GM21526 (cell line): Measurements from ENCODE around the gene TMEM132C.
A peak's percentile ranks its signal among the peaks of the same experiment; 100 is the strongest.

ENCODE experiments used
- ATAC-seq: cut with Tn5 transposase; IDR thresholded peaks from one replicate; pipeline ENCODE4 v1.9.1; 2021; ENCODE audit warnings: moderate library complexity; ENCODE audit not compliant: unreplicated experiment, low FRiP score

TMEM132C gene

DNA sequence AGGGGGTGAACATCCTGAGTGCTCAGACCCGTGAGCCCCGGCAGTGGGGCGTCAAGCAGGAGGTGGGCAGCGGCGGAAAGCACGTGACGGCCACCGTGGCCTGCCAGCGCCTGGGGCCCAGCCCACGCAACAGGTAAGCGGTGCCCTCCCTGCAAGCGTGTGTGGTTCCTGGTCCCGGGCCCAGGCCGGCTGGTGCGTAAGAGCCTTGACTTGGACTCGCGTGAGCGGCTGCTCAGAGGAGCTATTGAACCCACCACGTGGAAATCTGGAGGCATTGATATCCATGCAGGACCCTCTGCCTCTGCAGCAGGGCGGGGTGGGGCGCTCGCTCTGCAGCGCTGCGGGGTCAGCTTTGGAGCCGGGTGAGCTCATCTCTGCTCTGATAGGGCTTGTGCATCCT, 277.0 kb downstream of the TMEM132C start:
- no peak for ATAC-seq

DNA sequence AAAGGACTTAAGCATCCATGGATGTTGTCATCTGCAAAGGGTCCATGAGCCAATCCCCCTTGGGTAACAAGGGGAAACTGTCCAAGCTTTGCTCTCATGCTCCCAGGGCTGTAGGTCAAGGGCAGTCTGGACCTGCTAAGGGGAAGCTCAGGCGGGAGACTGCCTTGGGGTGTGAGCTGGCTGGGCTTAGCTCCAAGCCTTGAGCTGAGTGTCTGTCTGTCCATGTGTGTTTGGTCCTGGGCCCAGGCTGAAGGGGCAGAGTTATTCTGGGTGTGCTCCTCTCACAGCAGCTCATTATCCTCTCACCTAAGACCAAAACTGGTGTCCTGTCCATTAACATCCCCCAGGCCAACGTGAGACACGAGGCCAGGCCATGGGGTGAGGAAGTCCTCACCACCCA, 282.0 kb downstream of the TMEM132C start:
- no peak for ATAC-seq

DNA sequence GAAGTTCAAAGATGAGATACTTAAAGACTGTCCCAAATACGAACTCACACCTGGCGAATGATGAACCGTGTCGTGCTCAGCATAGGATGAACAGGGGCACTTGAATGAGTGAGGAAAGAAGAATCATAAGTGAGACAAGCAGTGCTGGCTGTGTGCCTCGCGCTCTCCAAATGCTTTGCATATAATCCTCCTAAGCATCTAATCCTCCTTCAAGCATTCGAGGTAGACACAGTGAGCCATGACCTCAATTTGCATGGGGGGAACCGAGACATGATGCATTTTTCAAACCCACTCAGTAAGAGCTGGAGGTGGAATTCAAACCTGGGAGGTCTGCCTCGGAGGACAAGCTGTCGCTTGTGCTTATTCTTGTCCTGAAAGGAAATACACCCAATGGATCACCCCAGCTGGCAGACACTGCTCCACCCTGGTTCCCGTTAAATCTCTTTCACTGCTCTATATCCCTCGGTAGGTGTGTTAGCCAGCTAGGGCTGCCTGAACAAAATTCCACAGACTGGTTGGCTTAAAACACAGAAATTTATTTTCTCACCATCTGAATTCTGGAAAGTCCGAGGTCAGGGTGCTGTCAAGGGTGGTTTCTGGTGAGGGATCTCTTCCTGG, 282.7 kb downstream of the TMEM132C start:
- no peak for ATAC-seq

DNA sequence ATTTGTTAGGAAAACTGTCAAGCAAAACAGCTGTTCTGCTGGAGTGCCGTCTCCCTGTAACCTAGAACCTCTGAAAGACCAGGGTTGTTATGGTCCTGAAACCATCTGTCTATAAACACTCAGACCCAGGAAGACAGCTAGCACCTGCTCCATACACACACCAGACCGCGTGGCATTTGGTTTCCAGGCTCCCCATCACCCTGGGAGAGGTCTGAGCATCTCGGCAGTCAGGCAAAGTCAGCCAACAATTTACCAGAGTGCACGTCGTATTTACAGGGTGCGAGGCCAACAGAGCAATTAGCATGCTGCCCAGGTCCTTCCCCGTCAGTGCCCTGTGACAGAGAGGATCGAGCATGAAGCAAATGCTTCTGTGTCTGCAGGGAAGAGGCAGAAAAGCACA, 284.3 kb downstream of the TMEM132C start:
- no peak for ATAC-seq

DNA sequence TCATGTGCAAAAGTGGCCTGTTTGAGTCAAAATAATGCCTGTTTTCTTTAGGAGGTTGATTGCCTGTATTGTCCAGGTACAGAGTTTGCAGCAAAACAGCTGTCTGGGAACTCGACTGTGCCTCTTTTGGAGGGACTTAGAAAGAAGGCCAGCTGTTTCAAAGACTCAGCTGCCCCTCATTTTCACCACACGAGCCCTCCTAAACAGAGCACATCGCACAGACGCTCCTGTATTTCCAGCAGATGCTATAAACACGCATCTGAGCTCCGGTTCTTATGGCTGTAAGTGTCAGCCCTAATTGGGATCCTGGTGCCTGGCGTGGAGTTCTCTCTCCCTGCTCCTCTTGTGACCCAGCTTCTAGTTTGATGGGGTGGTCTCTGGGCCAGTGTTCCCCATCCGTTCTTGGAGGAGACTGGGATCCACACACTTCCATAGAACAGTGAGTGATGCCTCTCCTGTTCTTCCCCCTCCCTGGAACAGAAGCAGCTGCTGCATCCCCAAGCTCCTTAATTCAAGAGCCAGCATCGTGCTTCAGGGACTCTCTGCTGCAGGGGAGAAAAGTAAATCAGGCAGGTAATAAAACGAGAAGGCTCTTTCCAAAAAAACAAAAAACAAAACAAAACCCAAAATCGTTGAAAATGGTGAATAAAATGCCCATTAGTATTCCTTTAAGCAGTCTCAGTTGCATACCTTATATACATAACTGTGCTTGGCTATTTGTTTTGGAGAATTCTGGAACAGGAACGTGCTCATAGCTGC, 287.8 kb downstream of the TMEM132C start:
- ATAC-seq, result no peak

DNA sequence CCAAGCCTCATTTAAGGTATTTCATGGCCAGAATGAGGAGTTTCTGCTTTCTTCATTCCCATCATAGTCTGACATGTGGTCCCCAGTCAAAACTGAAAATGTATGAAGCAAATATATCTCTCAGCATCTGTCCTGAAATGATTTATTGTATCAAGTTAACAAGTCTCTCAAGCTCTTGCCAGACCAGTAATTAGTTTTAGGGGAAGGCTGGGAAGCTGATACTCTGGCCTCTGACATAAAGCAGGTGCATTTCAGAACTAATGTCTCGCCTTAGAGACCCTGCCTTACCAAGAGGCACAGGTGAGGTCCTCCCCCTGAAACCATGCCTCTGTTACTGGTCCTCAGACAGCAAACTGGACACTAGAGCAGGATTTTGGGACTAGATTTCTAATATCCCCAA, 290.3 kb downstream of the TMEM132C start:
- ATAC-seq, result no peak

DNA sequence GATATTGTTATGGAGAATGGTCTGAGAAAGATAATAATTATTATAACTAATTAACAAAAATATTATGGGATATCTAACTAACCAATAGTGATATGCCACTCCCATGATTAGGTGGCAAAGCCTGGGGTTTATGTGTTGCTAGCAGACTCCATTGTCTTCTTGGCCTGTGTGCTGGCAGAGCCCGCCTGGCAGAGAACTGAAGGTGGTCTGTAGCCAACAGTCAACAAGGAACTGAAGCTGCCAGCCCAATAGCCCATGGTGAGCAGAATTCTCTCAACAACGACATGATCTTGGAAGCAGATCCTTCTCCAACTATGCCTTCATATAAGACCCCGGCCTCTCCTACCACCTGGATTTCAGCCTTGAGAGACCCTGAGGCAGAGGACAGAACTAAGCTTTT, 298.0 kb downstream of the TMEM132C start:
- no peak for ATAC-seq

DNA sequence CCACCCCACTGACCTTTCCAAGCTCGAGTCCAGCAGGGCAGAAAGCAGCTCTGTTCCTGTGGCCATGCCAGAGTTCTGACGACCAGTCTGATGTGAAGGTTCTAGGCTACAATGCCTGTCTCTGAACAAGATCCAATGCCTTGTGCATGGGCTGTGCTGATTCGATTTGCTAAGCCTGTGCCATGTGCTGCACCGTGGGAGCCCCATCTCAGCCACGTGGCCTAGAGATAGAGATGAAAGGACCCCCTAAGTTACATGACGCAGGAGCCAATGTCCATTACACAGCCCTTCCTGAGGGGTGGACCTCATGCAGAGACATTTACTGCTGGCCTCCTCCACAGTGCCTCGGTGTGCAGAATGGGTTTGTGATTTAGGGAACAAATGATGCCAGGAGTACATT, 300.8 kb downstream of the TMEM132C start:
- ATAC-seq, result no peak

DNA sequence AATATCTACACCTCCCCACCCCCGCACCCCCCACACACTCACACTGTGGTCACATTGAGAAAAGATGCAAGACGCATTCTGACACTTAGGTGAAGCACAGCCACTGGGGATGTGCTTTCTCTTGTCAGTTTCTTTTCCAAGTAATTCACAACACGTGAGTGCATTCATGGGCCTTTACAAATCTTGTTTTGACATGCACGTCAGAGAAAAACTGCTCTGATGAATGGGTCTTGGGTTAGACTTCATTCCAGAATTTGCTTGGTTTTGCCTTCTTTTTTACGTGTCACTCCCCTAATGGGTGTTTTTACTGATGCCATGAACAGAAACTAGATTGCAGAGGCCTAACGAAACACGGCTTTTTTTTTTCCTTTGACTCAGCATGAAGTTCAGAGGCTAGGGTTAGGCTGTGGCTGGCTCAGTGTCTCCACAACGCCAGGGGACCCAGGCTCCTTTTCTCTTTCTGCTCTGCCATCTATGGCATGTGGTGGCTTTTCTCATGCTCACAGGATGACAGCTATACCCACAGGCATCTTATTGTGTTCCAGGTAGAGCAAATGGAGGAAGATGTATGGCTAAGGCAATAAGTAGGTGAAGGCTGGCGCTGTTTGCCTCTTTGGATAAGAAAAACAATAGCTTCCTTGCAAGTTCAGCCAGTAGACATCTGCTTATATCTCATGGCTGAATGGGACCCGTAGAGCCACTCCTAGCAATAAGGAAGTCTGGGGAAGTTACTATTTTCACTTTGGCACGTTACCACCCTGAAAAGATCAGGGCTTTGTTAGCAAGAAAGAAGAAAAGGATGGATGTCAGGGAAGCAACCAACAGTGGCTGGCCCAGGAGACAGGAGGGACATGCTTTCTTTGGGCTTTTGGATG, 303.5 kb downstream of the TMEM132C start:
- peak; percentile 74 for ATAC-seq

DNA sequence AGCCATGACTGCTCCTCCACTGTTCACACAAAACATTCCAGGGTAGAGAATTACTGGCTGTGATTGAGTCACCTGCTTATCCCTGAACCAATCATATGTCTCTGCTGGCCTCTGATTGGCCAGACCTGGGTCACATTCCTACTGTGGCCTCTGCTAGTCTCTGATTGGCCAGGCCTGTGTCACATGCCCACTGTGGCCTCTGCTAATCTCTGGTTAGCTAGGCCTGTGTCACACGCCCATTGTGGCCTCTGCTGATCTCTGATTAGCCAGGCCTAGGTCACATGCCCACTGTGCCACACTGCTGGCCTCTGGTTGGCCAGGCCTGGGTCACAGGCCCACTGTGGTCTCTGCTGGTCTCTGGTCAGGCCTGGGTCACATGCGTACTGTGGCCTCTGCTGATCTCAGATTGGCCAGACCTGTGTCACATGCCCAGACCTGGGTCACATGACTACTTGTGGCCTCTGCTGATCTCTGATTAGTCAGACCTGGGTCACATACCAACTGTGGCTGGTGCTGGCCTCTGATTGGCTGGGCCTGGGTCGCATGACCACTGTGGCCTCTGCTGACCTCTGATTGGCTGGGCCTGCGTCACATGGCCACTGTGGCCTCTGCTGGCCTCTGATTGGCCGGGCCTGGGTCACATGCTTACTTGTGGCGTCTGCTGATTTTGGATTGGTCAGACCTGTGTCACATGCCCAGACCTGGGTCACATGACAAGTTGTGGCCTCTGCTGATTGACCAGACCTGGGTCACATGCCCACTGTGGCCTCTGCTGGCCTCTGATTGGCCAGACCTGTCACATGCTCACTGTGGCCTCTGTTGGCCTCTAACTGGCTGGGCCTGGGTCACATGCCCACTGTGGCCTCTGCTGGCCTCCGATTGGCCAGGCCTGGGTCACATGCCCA, 305.2 kb downstream of the TMEM132C start:
- no peak for ATAC-seq

DNA sequence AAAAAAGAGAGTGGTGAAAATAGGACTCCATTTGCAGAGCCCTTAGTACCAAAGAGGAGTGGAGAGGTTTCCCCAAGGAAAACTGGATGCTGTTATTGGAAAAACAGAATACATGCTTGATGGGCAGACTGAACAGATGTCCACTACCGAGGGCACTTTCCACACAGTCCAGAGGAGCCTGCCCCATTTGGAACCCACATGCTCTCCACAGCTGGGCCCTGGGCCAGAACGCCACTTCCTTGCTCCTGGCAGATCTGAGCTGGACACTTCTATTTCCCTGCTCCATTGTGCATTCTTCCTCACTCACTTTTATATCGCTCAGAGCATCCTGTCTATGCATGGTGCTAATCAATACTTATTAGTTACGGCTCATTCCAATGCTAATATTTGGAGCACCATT, 306.9 kb downstream of the TMEM132C start:
- no peak for ATAC-seq

DNA sequence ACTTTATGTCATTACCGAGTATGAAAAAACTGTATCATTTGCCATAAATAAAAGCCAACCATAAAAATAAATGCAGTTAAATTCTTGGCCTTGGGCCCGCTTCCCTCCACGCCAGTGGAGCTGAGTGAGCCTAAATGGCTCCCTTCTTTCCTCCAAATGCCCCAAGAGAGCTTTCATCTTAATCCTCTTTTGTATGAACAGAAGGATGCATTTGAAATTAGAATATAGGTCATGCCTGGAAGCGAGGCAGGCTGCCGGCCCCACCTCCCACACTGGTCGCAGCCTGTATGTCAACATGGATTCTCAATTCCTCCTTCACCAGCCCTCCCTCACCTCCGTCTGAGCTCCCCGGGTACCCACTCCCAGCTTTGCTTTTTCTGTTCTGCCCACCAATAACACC, 311.1 kb downstream of the TMEM132C start:
- ATAC-seq, result no peak

DNA sequence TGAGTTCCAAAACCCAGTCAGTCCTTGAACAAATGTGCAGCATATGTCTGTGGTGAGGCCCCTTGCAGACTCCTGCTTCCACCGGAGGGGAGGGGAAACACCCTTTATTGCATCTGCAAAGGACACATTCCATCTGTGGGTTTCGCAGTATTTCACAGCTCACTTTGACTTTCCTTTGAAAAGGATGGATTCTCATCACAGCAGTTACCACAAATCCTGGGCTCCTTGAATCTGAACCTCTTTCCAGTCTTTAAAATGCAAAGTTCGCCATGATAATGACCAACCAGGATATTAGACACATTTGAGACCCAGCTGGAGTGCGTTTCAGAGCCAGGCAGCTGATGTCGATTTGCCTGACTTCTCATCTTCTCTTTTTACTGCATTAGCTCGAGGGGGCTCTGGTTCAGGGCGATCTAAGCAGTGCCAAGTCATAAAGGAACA, 314.4 kb downstream of the TMEM132C start:
- ATAC-seq, result no peak

DNA sequence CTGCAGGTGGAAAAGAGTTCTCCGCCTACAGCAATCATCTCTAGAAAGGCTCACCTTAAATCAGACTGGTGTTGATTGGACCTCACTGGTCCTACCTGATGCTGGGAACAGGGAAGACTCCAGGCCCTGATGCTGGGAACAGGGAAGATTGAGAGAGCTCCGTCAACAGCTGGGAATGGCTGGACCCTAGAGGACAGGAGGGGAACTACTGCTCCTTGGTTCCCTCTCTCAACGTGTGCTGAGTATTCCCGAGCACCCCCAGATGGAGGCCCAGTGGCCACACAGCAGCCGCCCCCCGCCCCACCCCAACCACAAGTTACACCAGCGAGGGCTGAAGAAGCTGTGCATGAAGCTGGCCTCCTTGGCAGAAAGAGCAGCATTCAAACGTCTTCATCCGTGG, 316.5 kb downstream of the TMEM132C start:
- no peak for ATAC-seq

DNA sequence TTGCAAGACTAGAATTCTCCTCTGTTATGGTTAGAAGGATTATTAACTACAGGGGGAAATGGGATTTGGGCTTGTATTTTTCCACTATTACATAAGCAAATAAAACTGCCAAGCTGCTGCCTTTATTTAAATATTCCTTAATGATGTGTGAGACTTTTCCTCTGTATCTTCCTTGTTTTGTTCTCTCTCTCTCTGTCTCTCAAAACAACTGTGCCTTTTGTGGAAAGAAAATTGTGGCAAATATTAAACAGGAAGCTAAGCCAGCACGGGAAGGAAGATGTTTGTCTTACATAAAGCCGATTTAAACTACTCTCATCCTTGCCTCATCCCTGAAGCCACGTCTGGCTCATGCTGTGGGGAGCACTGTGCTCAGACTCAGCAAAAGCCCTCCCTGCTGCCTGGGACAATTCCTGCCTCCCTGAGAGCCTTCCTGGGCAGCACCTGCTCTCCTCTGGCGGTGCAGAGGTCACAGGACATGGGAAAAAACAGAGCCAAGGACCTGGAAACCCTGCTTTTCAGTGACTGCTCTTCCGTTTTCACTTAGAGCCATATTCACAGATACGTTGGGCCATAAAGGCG, 319.6 kb downstream of the TMEM132C start:
- ATAC-seq, result no peak

DNA sequence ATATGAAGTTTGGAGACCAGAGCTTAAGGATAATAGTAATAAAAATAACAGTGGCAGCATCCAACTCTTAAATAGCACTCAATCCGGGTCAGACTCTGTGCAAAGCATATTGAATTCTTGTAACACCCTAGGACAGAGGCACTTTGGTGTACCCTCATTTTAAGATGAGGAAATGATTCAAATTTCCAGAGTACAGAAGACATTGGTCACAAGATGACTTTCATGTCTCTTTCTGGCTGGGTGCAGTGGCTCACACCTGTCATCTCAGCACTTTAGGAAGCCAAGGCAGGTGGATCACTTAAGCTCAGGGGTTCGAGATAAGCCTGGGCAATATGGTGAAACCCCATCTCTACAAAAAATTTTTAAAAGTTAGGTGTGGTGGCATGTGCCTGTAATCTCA, 320.9 kb downstream of the TMEM132C start:
- no peak for ATAC-seq

DNA sequence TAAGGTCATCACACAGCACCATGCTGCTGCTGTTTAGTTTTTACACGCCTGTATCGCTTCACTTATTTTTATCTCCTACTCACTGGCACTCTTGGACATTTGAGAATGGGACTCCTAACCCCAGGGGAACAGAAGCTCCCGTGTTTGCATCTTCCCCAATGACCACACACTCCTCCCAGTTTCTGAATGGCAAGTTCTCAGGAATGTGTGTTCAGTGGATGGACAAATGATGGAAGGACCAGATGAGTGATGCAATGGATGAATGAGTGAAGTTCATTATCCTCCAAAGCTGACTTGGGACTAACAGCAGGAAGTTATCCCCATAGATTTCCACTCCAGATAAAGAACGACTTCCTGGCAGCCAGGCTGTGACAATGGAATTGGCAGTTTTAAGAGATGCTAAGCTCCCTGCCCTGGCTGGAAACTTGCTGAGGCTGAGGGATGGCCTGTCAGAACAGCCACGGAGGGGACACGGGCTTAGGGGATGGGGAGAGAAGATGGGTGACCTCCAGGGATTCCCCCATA, 325.3 kb downstream of the TMEM132C start:
- ATAC-seq, result no peak

DNA sequence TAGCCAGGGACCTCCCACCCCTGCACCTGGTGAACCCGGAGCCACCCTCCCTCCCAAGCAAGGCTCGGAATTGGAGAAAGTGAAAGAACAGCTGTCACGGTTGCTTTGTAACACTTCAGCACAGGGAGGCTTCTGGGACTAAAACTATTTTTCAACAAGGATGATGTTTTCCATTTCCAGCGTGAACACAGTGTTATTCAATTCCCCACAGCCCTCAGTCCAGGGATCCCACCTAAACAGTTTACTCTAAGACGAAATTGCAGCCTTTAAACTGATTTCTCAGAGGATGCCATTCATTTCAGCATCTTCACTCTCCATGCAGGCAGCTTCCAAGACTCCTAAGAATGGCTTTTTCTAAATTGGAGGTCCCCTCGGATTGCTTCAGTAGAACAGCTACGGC, 327.6 kb downstream of the TMEM132C start:
- ATAC-seq, result no peak

DNA sequence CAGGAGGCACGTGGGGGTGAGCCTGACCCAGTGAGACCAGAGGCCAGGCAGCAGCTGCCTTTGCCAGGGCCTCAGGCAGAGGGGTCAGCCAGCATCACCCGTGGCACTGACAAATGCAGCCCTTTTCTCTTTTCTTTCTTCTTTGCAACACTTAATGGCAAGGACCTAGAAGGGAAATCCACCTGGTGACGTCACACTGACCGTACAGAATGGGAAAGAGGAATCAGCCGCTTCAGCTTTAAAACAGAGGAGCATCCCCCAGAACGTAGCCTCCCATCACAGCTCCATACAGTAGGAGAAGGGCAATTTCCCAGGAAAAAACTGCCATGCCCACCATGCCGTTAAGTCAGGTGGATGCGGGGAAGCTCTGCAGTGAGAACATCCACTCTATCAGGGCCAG, 328.6 kb downstream of the TMEM132C start:
- no peak for ATAC-seq

DNA sequence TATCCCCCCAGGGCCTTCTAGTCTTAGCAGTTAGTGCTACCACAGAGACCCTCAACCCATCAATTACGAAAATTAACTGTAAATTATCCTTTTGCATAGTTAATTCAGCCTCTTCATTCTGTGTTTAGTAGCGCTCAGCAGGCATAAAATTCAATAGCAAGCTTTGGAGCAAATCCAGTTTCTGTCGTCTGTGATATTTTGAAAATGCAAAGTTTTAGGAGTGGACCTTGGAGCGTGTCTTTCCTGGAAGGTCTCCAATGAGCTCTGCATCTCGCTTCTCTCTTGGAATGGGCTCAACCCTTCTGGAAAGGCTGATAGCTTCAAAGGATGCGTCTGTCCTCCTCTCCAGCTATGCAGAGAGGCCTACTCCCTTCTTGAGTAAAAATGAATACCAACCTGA, 333.9 kb downstream of the TMEM132C start:
- ATAC-seq, result no peak
